Dermis lymphatic vessel endothelial cell (primary cell): Measurements from ENCODE around the gene SMC1A. TPM values are rescaled to one million over a fixed set of nuclear protein-coding genes. Genes with fewer than 3 reads are reported as not detected.

Source experiments
- total RNA-seq: library from RNA; depleted of rRNA; stranded (reverse); fragments of >200 nt; gene quantifications from 2 replicates; pipeline ENCODE4 v1.2.1, GENCODE V29; 2014

The SMC1A gene
- total RNA-seq: 10.5 and 14.7 TPM in 2 replicates

GRCh38 chrX:53422086-53422860, at the start of gene SMC1A:
Gene SMC1A (minus strand): TSS chrX:53422654. CDS start chrX:53422600, 54 bp downstream.

GRCh38 chrX:53433651-53434639, 11.5 kb upstream of the SMC1A start, which contains the start of gene HSD17B10:
Gene HSD17B10 (minus strand): TSS chrX:53434370. CDS start chrX:53434345, 25 bp downstream.

GRCh38 chrX:53422861-53423306, 430 bp upstream of the SMC1A start, which contains the start of gene RIBC1:
Gene RIBC1 (plus strand): TSS chrX:53422873. CDS start chrX:53426277, 3,404 bp downstream.

Other genes with a start within 250 kb of the SMC1A start
- 56.0 and 125 TPM in 2 replicates for gene KDM5C, start 197.4 kb downstream of the SMC1A start, total RNA-seq
- 0.22 and 0.34 TPM in 2 replicates for gene IQSEC2, start 141.1 kb downstream of the SMC1A start, total RNA-seq
- gene RIBC1, start 219 bp upstream of the SMC1A start, total RNA-seq: 0.11 and 0.17 TPM in 2 replicates
- gene HSD17B10, start 11.7 kb upstream of the SMC1A start, total RNA-seq: 76.6 and 81.2 TPM in 2 replicates